B cell (primary cell): ENCODE measurements around the gene PML.

Experiments used
- EZH2 ChIP-seq: IDR thresholded peaks from 2 replicates; pipeline ENCODE4 v1.6.1; 2012; ENCODE audit warnings: borderline replicate concordance, low read depth, mild to moderate bottlenecking, moderate library complexity, low read length; ENCODE audit not compliant: insufficient read depth, poor library complexity, severe bottlenecking
- TF ChIP-seq, protein P1 (sequence below): fragments of 200-600 bp; IDR thresholded peaks from one replicate; pipeline ENCODE4 v1.8.0; 2022; ENCODE audit warnings: antibody characterized with exemption, mild to moderate bottlenecking

DNA sequence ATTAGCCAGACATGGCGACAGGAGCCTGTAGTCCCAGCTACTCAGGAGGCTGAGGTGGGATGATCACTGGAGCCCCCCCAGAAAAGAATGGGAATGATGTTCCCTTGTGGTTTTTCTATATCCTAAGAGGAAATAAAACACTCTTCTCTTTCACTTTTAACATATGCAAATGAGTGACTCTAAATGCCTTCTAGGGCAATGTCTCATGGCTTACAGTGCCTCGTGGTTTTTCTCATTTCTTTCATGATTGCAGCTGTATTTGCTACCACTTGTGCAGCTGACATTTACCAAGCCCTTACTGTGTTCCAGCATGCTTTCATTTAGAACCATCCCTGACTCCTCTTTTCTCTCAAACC lies 28.8 kb upstream of the PML start:
- TF ChIP-seq, protein P1, sequence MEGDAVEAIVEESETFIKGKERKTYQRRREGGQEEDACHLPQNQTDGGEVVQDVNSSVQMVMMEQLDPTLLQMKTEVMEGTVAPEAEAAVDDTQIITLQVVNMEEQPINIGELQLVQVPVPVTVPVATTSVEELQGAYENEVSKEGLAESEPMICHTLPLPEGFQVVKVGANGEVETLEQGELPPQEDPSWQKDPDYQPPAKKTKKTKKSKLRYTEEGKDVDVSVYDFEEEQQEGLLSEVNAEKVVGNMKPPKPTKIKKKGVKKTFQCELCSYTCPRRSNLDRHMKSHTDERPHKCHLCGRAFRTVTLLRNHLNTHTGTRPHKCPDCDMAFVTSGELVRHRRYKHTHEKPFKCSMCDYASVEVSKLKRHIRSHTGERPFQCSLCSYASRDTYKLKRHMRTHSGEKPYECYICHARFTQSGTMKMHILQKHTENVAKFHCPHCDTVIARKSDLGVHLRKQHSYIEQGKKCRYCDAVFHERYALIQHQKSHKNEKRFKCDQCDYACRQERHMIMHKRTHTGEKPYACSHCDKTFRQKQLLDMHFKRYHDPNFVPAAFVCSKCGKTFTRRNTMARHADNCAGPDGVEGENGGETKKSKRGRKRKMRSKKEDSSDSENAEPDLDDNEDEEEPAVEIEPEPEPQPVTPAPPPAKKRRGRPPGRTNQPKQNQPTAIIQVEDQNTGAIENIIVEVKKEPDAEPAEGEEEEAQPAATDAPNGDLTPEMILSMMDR, result no peak
- no peak for TF ChIP-seq EZH2
